AG10803 (cell line): ENCODE data around the gene NEO1.

ENCODE experiments used
- DNase-seq: peaks from one replicate; pipeline ENCODE4 v3.0.0; 2010; ENCODE audit warnings: low read depth
- H3K4me3 ChIP-seq: 2 replicates; pipeline ENCODE4 v1.5.1; 2011; ENCODE audit warnings: mild to moderate bottlenecking, low read length, control low read depth
- TF ChIP-seq, protein P1 (sequence below): conservative IDR thresholded peaks from 2 replicates; pipeline ENCODE4 v1.5.1; 2011; ENCODE audit warnings: mild to moderate bottlenecking, low read length, control low read depth, inconsistent platforms

NEO1 gene

DNA sequence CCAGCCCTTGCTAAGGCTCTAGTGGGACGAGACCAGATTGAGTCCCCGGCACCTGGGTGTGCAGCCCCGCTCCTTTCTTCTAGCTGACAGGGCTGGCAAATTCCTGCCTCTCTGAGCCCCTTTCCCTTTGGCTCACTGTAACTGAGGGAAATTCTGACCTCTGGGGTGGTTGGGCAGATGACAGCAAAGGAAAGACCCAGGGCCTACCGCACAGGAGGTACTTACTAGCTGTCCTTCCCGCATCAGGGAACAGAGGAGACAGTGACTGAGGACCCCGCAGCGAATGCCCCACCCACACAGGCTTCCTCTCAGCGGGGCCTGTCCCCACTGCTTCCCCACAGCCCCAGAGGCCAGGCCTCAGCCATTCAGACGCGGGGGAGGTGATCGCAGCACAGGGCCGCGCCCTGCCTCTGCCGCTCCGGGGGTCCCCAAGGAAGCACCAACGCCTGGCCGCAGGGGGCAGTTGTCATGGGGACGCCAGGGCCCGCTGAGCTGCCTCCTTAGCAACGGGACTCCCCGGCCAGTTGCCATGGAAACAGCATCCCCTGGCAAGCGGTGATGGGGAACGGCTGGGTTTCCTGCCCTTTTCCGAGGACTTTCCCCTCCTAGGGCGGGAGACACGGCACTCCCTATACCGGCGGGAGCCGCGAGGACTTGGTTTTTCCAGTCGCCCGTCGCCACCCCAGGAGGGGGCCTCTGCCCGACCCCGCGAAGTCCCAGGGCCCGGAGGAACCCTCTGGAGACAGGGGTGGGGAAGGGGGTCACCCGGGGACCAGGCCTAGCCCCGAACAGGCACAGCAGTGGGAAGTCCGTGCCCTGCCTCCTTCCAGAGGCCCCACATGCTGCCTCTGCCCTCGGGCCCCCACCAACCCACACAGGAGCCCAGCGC, 266.4 kb downstream of the NEO1 start:
- DNase-seq: no peak
- TF ChIP-seq, protein P1, sequence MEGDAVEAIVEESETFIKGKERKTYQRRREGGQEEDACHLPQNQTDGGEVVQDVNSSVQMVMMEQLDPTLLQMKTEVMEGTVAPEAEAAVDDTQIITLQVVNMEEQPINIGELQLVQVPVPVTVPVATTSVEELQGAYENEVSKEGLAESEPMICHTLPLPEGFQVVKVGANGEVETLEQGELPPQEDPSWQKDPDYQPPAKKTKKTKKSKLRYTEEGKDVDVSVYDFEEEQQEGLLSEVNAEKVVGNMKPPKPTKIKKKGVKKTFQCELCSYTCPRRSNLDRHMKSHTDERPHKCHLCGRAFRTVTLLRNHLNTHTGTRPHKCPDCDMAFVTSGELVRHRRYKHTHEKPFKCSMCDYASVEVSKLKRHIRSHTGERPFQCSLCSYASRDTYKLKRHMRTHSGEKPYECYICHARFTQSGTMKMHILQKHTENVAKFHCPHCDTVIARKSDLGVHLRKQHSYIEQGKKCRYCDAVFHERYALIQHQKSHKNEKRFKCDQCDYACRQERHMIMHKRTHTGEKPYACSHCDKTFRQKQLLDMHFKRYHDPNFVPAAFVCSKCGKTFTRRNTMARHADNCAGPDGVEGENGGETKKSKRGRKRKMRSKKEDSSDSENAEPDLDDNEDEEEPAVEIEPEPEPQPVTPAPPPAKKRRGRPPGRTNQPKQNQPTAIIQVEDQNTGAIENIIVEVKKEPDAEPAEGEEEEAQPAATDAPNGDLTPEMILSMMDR: no peak
- H3K4me3 ChIP-seq: no peak overlapping the region

DNA sequence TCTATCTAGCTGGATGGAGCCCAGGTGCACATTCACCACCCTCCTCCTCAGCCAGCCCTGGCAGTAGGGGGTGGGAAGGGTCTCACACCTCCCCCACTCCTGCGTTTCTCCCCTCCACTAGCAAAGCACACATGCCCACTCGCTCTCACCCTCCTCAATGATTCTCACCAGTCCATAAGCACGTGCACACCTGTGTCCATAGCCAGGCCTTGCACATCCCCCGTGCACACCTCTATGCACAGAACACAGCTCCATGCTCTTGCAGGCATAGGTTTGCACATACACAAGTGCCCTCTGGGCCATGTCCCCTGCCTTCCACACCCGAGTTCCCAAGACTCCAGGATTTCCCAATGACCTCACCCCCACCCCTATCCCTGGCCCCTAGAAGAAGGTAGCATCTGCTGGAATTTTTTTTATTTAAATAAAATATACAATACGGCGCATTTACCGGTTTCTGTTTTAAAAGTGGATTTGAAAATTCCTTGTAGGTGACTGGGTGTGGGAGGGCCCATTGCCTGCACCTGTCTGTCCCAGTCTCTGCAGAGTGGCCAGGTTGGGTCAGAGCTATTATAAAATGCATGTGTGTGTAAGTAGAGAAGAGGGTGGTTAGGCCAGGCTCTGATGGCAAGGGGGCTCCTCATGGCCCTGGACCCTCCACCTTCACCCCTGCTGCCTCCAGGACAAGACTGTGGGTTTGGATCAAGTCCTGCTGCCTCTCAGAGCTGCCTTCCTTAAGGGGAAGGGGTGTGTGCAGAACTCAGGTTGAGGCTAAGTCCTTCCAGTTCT, 267.4 kb downstream of the NEO1 start:
- no peak overlapping the region for H3K4me3 ChIP-seq
- DNase-seq: no peak
- TF ChIP-seq, protein P1: no peak

DNA sequence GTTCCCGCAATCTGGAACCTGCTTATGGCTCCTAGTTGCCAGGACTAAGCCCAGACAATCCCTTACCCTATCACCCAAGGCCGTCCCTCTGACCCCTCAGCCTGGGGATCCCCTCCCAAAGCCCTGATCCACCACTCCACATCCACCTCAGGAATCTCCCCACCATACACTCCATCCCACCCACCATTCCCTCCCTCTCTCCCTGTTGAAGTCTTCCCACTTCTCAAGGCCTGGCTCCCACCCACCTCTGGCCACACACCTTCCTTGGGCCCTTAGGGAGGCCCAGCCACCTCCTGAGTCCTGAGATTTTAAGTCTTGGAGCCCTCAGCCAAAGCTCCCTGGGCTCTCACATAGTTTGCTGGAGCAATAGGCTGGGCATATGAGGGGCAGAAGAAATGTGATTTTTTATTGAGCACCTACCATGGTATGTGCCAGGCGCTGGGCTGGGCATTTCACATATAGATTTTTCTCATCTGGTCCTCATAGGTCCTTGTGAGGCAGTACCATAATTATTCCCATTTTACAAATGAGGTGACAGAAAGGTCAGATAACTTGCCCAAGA, 268.4 kb downstream of the NEO1 start:
- no peak overlapping the region for H3K4me3 ChIP-seq
- no peak for DNase-seq
- TF ChIP-seq, protein P1: no peak

DNA sequence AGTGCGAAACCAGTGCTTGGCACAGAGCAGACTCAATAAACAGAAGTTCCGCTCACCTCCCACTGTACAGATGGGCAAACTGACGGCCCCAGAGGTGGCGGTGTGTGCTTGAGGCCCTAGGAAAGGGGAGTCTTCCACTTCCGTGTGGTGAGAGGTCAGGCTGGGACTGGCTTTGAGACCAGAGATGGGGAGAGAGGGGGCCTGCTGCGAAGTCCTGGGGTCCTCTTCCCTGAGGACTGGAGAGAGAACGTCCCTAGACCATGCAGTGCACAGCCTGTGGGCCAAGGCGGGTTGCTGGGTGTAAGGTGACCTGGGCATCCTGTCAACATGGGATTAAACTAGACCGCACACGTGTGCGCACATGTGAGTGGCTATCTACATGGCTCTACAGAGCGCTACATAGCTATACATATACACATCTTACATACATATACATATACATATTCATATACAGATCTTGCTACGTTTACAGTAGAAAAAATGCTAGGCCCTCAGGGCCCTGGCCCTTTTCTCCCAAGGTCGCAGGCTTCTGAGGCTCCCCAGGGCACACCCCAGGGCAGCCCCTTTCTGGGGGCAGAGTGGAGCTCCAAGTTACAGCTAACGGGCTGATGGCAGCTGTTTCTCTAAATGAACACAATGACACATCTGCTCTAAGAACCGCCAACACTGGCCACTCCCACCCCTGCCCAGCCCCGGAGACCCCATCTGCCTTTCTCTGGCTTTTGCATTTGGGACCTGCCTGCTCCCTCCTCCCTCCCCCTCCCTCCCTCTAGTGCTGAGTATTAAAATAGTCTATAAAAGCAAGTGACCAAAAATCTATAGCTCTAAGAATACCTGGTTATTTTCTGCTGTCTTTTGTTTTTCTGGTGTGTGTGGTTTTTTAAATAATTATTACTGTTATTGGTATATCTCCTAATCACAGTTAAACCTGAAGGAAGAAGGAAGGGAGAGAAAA, 269.5 kb downstream of the NEO1 start:
- H3K4me3 ChIP-seq: no peak overlapping the region
- no peak for DNase-seq
- TF ChIP-seq, protein P1: no peak

DNA sequence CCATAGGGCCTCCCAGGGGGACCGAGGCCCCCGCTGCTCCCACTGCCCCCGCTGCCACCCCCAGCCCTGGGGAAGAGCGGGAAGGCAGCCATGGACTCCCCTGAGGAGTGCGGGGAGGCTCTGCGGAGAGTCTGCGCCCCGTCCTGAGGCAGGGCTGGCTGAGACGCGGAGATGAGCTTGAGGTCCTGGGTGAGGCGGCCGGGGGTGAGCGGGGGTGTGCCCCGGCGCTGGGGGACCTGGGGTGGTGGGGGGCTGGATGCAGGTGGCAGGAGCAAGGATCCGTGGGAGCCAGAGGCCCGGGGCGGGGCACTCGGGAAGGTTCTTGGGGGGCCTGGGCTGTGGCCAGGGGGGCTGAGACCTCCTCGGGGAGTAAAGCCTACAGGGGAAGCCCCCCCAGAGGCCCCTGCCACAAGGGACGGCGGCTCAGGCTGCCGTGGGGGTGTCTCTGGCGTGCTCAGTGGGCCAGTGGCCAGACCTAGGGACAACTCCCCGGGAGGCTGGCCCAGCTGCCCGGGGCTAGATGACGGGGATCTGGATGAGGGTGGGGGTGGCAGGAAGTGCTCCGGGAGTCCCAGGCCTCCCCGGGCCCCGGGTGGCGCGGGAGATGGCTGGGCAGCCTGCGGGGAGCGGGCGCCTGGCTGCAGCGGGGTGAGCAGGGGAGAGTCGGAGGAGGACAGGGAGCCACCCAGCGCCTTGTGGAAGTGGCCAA, 270.6 kb downstream of the NEO1 start:
- TF ChIP-seq, protein P1: no peak
- DNase-seq: no peak
- no peak overlapping the region for H3K4me3 ChIP-seq

DNA sequence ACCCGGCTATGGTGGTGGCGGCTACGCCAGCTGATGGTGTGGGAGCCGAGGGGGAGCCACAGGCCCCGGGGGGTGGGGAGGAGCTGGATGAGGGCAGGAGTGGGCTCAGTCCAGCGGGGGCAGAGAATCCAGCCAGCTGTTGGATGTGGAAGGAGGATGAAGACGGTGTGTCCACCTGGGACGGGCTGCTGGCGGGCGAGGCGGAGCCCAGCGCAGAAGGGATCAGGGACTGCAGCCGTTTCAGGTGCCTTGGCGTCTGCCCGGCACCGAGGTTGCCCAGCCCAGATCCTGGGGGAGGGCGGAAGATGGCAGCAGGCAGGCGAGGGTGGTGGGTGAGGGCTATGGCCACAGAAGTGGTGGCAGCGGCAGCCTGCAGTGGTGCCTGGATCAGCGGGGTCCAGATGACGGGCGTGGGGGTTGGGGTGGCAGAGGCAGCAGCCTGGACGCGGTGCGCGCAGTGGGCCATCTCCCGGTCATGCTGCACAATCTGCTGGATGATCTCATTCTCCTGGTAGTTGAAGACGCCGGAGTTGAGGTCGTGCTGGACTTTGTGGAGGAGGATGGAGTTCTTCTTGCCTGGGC, 271.2 kb downstream of the NEO1 start:
- no peak for DNase-seq
- TF ChIP-seq, protein P1: no peak
- no peak overlapping the region for H3K4me3 ChIP-seq
